Aorta (tissue), 5 donors: ENCODE data around the gene FAT2. TPM values are rescaled to one million over a fixed set of nuclear protein-coding genes. Genes with fewer than 3 reads are reported as not detected.
"Not testable (repeated sequence)": the region's sequence is repeated elsewhere in the genome, so short reads cannot be mapped to it uniquely, and the experiment has no call there.

ENCODE experiments used
- ATAC-seq: fragments of 200-7000 bp; cut with Tn5 transposase; one replicate; pipeline ENCODE4 v1.9.1; 2022; ENCODE audit warnings: moderate library complexity; ENCODE audit not compliant: low FRiP score
- DNase-seq, 2 donors: peaks; one replicate each; pipeline ENCODE4 v3.0.0-alpha.2; 2020
- H3K27ac ChIP-seq, 2 donors: one replicate each; pipeline ENCODE4 v1.5.1; 2013; ENCODE audit warnings: low read length in 2 of 2, mild to moderate bottlenecking in 2 of 2, moderate library complexity in 2 of 2, control low read depth in 1 of 2, inconsistent platforms in 1 of 2, low read depth in 1 of 2
- H3K27me3 ChIP-seq, 2 donors: one replicate each; pipeline ENCODE4 v1.6.1; 2013; ENCODE audit warnings: control low read depth in 1 of 2, low read length in 1 of 2, mild to moderate bottlenecking in 1 of 2, moderate library complexity in 1 of 2; ENCODE audit not compliant: insufficient read depth in 2 of 2, control insufficient read depth in 1 of 2
- H3K36me3 ChIP-seq, 2 donors: one replicate each; pipeline ENCODE4 v1.6.1; 2013; ENCODE audit warnings: control low read depth in 1 of 2, low read length in 1 of 2, mild to moderate bottlenecking in 1 of 2; ENCODE audit not compliant: insufficient read depth in 2 of 2, control insufficient read depth in 1 of 2
- H3K4me1 ChIP-seq, 2 donors: one replicate each; pipeline ENCODE4 v1.6.1; 2013; ENCODE audit warnings: low read length in 2 of 2, control low read depth in 1 of 2, mild to moderate bottlenecking in 1 of 2, moderate library complexity in 1 of 2; ENCODE audit not compliant: insufficient read depth in 2 of 2, control insufficient read depth in 1 of 2
- H3K4me3 ChIP-seq, 2 donors: one replicate each; pipeline ENCODE4 v1.5.1; 2013; ENCODE audit warnings: low read length in 2 of 2, control low read depth in 1 of 2, mild to moderate bottlenecking in 1 of 2
- H3K9me3 ChIP-seq: one replicate; pipeline ENCODE4 v1.6.1; 2013; ENCODE audit warnings: mild to moderate bottlenecking, low read length; ENCODE audit not compliant: control insufficient read depth
- WGBS, 2 donors: extraction: QIAGEN DNeasy Blood & Tissue Kit; methylation state at CpG; one replicate each; pipeline ENCODE4 v1.1.7; 2013; 5-methylcytosine and 5-hydroxymethylcytosine counted together
- intact Hi-C, 2 donors: fragments of 100-400 bp; cut with DNase I; formaldehyde crosslinking; loops; one replicate each; pipeline versions ENCODE4 v1.14.2 to v1.15.0; 2022
- polyA plus RNA-seq, 2 donors: library from polyadenylated mRNA; stranded (reverse); fragments of 200-250 nt; gene quantifications; one replicate each; pipeline ENCODE4 v1.2.3, GENCODE V29; 2013
- total RNA-seq, 2 donors: library from RNA; stranded (reverse); fragmentation: NEBNext Ultra II Directional; extraction: Animal tissue kit (Norgen Biotek cat#: 25700); gene quantifications; one replicate each; pipeline ENCODE4 v1.2.1, GENCODE V29; 2021
- donor health status: healthy with polysubstance abuse.
- donor health status: Bipolar disorder and iron deficiency.
- donor health status: DM: no; HTN: no; CAD: no.
- donor health status: DM: no; HTN: no; CAD: no.
- donor health status: DM: yes; HTN: yes; CAD: no.

Gene FAT2
- total and polyA plus RNA-seq, 4 donors: 0.15 TPM; not detected in 3

DNA sequence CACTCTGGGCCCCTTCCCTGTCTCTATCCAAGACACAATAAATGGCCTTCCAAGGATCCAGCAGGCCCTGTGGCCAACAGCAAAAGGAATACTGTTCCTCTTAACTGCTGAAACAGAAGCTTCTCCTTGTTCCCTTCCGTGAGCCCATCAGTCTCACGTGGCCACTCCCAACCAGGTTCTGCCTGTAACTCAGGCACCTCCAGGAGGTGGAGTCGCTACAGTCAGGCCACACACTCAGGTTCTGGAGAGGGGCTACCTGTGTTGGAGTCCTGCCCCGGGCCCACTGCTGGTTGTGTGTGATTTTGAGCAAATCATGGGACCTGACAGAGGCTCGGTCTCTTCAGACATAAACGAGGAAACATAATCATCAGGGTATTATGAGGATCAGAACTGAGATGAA, 10.3 kb downstream of the FAT2 start:
- intact Hi-C loops: no loop called here
- no peaks in the 10 kb centered on the region for H3K4me1 ChIP-seq
- no peaks in the 10 kb centered on the region for H3K36me3 ChIP-seq
- H3K4me3 ChIP-seq: no peak overlapping the region
- 81 to 86% methylated on average over 6 of the region's 6 CpGs for WGBS, 2 donors
- no peaks in the 10 kb centered on the region for H3K27me3 ChIP-seq
- DNase-seq (no peak), ATAC-seq (no peak)
- H3K9me3 ChIP-seq: peaks cover 3% of the 10 kb centered on the region
- no peak overlapping the region for H3K27ac ChIP-seq

DNA sequence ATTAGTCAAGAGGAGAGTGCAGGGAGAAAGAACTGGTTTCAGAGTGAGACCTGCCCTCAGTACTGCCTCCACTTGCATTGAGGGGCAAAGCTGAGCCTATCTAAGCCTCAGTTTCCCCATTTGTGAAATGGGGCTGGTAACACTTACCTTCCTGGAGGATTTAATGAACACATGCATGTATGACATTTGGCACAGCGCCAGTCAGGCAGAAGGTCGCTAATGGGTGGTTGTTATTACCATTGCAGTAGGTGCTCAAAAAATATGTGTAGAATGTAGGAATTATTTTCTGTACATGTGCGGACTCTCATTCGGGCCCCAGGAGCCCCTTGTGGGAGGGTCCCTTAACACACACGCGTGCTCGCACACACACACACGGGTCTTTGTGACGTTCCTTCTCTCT, 10.9 kb downstream of the FAT2 start:
- ATAC-seq: no peak
- peaks cover 3% of the 10 kb centered on the region for H3K9me3 ChIP-seq
- H3K36me3 ChIP-seq: no peaks in the 10 kb centered on the region
- DNase-seq: no peak
- H3K4me3 ChIP-seq: no peak overlapping the region
- WGBS, 2 donors: 81 to 86% methylated on average over 9 of the region's 9 CpGs
- H3K27me3 ChIP-seq: no peaks in the 10 kb centered on the region
- no peak overlapping the region for H3K27ac ChIP-seq
- no peaks in the 10 kb centered on the region for H3K4me1 ChIP-seq
- intact Hi-C loops: no loop called here

DNA sequence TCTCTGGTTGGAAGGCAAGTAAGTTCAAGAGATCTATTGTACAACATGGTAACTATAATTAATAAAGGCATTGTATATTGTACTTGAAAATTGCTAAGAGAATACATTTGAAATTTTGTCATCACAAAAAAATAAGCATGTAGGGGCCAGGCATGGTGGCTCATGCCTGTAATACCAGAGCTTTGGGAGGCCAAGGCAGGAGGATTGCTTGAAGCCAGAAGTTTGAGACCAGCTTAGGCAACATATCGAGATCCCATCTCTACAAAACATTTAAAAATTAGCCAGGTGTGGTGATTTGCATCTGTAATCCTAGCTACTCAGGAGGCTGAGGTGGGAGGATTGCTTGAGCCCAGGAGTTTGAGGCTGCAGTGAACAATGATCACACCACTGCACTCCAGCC, 12.0 kb downstream of the FAT2 start:
- H3K27me3 ChIP-seq, H3K4me1 ChIP-seq, H3K27ac ChIP-seq, H3K9me3 ChIP-seq, DNase-seq, intact Hi-C loops, H3K4me3 ChIP-seq, H3K36me3 ChIP-seq, ATAC-seq: not testable (repeated sequence)
- 96% methylated on average over 1 of the region's 1 CpG for WGBS, 2 donors

GRCh38 chr5:151578326-151579025, 12.7 kb downstream of the FAT2 start:
- Histone ChIP-seq H3K36me3 (no peaks in the 10 kb centered on the region), H3K9me3 (no peaks in the 10 kb centered on the region), H3K27me3 (no peaks in the 10 kb centered on the region), H3K27ac (no peak overlapping the region), H3K4me3 (no peak overlapping the region), H3K4me1 (no peaks in the 10 kb centered on the region)
- 96% methylated on average over 6 of the region's 6 CpGs for WGBS, 2 donors
- ATAC-seq: no peak
- intact Hi-C loops: no loop called here
- DNase-seq: no peak

GRCh38 chr5:151577566-151577965, 13.6 kb downstream of the FAT2 start:
- Histone ChIP-seq H3K36me3 (no peaks in the 10 kb centered on the region), H3K4me3 (no peak overlapping the region), H3K9me3 (no peaks in the 10 kb centered on the region), H3K27me3 (no peaks in the 10 kb centered on the region), H3K4me1 (no peaks in the 10 kb centered on the region), H3K27ac (no peak overlapping the region)
- intact Hi-C loops: no loop called here
- 86 to 89% methylated on average over 5 of the region's 5 CpGs for WGBS, 2 donors
- DNase-seq (no peak), ATAC-seq (no peak)

DNA sequence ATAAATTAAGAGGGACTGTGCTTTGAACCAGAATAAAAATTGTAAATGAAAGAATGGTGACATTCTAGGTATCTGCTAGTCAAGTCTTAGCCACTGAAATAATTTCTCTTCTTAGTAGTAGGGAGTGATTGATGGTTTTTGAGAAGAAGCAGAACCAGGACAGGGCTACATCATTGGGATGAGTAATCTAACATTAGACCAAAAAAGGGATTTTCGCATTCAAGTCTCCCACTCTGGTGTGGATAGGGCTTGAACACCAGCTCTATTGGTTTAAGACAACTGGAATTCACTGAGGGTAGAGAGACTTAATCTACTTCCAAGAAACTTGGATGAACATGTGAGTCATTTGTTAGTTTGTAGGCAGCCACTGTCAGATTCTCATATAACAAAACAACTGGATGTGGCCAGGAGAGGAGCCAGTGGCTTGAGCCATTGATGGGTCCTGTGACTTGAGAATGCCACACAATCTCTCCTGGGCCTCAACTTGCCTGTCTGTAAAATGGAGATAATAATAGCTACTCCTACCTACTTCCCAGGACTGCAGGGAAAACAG, 16.6 kb downstream of the FAT2 start:
- 97 to 99% methylated on average over 1 of the region's 1 CpG for WGBS, 2 donors
- H3K27me3 ChIP-seq: no peaks in the 10 kb centered on the region
- no peaks in the 10 kb centered on the region for H3K36me3 ChIP-seq
- no peak overlapping the region for H3K4me3 ChIP-seq
- ATAC-seq: no peak
- no peak overlapping the region for H3K27ac ChIP-seq
- DNase-seq: no peak
- intact Hi-C loops: no loop called here
- H3K9me3 ChIP-seq: no peaks in the 10 kb centered on the region
- no peaks in the 10 kb centered on the region for H3K4me1 ChIP-seq

- WGBS, 2 donors: 87 to 91% methylated on average over 8 of the region's 8 CpGs
- DNase-seq (no peak), ATAC-seq (no peak)
- Histone ChIP-seq H3K27ac (no peak overlapping the region), H3K36me3 (no peaks in the 10 kb centered on the region), H3K27me3 (no peaks in the 10 kb centered on the region), H3K4me3 (no peak overlapping the region), H3K9me3 (no peaks in the 10 kb centered on the region), H3K4me1 (no peaks in the 10 kb centered on the region)
- intact Hi-C loops: no loop called here
Observed at GRCh38 chr5:151572657-151573368, 18.3 kb downstream of the FAT2 start.

GRCh38 chr5:151571270-151572173, 19.6 kb downstream of the FAT2 start:
- Histone ChIP-seq H3K4me3 (no peak overlapping the region), H3K4me1 (no peaks in the 10 kb centered on the region), H3K36me3 (no peaks in the 10 kb centered on the region), H3K9me3 (no peaks in the 10 kb centered on the region), H3K27me3 (no peaks in the 10 kb centered on the region), H3K27ac (no peak overlapping the region)
- 70 to 75% methylated on average over 9 of the region's 9 CpGs for WGBS, 2 donors
- ATAC-seq: no peak
- no peak for DNase-seq
- intact Hi-C loops: no loop called here
